GM18519 (cell line): ENCODE data around the gene FXYD4.
A peak's percentile ranks its signal among the peaks of the same experiment; 100 is the strongest.
"Not testable (repeated sequence)": the region's sequence is repeated elsewhere in the genome, so short reads cannot be mapped to it uniquely, and the experiment has no call there.

Experiments used
- ATAC-seq: cut with Tn5 transposase; IDR thresholded peaks from one replicate; pipeline ENCODE4 v1.9.1; 2021; ENCODE audit warnings: mild to moderate bottlenecking, moderate library complexity; ENCODE audit not compliant: unreplicated experiment, low FRiP score

The FXYD4 gene

GRCh38 chr10:43371418-43371817, at the start of gene FXYD4:
TSS of gene FXYD4 (plus strand) at chr10:43371636. CDS start at chr10:43373747, 2,111 bp downstream.
- ATAC-seq = no peak

- ATAC-seq = no peak
Observed at GRCh38 chr10:43322331-43322730, 49.1 kb upstream of the FXYD4 start.

GRCh38 chr10:43322769-43323168, 48.7 kb upstream of the FXYD4 start:
- peak; percentile 63 for ATAC-seq

GRCh38 chr10:43323245-43323644, 48.2 kb upstream of the FXYD4 start:
- no peak for ATAC-seq

GRCh38 chr10:43324876-43325275, 46.6 kb upstream of the FXYD4 start:
- no peak for ATAC-seq

- ATAC-seq = no peak
Observed at GRCh38 chr10:43327171-43327570, 44.3 kb upstream of the FXYD4 start.

GRCh38 chr10:43327986-43328385, 43.5 kb upstream of the FXYD4 start:
- ATAC-seq = no peak

GRCh38 chr10:43328810-43329209, 42.6 kb upstream of the FXYD4 start:
- ATAC-seq = not testable (repeated sequence)

- not testable (repeated sequence) for ATAC-seq
Observed at GRCh38 chr10:43329246-43329885, 42.1 kb upstream of the FXYD4 start.

- not testable (repeated sequence) for ATAC-seq
Observed at GRCh38 chr10:43330049-43330823, 41.2 kb upstream of the FXYD4 start.

- not testable (repeated sequence) for ATAC-seq
Observed at GRCh38 chr10:43330824-43331127, 40.7 kb upstream of the FXYD4 start.

- no peak for ATAC-seq
Observed at GRCh38 chr10:43333653-43334052, 37.8 kb upstream of the FXYD4 start.

GRCh38 chr10:43336061-43336460, 35.4 kb upstream of the FXYD4 start:
- ATAC-seq = no peak

- ATAC-seq = no peak
Observed at GRCh38 chr10:43336641-43337318, 34.7 kb upstream of the FXYD4 start.

GRCh38 chr10:43337536-43337935, 33.9 kb upstream of the FXYD4 start:
- ATAC-seq = not testable (repeated sequence)

- no peak for ATAC-seq
Observed at GRCh38 chr10:43338117-43338516, 33.3 kb upstream of the FXYD4 start.

GRCh38 chr10:43339136-43339535, 32.3 kb upstream of the FXYD4 start:
- ATAC-seq = no peak

GRCh38 chr10:43340101-43340500, 31.3 kb upstream of the FXYD4 start:
- no peak for ATAC-seq

- no peak for ATAC-seq
Observed at GRCh38 chr10:43340619-43341018, 30.8 kb upstream of the FXYD4 start.

GRCh38 chr10:43341450-43341849, 30.0 kb upstream of the FXYD4 start:
- ATAC-seq = no peak

- ATAC-seq = no peak
Observed at GRCh38 chr10:43342279-43343125, 28.9 kb upstream of the FXYD4 start.
